Astrocyte (in vitro differentiated cells and primary cell): ENCODE data around the gene ROR2.

Experiments used
- EZH2 ChIP-seq: IDR thresholded peaks from 2 replicates; pipeline ENCODE4 v1.6.1; 2012; ENCODE audit warnings: mild to moderate bottlenecking, low read length, inconsistent platforms; ENCODE audit not compliant: insufficient read depth
- TF ChIP-seq, protein P1 (sequence below): IDR thresholded peaks from 2 replicates; pipeline ENCODE4 v1.5.1; 2011; ENCODE audit warnings: low read depth, mild to moderate bottlenecking, inconsistent platforms, low read length, moderate library complexity; ENCODE audit not compliant: insufficient read depth

DNA sequence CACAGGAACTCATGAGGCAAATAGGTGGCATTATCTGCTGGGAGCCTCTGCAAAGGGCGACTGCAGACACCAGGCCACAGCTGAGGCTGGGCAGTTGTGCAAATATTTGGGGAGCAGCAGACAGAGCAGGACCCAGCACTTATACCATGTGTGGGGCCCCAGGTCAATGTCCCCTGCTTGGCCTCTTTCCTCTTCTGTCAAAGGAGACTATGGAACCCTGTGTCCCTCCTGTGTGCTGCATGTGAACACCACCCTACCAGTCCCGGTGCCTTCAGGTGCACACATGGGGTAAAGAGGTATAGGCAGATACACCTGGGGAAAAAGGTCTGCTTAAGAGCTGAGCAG lies 50.8 kb downstream of the ROR2 start:
- TF ChIP-seq, protein P1, sequence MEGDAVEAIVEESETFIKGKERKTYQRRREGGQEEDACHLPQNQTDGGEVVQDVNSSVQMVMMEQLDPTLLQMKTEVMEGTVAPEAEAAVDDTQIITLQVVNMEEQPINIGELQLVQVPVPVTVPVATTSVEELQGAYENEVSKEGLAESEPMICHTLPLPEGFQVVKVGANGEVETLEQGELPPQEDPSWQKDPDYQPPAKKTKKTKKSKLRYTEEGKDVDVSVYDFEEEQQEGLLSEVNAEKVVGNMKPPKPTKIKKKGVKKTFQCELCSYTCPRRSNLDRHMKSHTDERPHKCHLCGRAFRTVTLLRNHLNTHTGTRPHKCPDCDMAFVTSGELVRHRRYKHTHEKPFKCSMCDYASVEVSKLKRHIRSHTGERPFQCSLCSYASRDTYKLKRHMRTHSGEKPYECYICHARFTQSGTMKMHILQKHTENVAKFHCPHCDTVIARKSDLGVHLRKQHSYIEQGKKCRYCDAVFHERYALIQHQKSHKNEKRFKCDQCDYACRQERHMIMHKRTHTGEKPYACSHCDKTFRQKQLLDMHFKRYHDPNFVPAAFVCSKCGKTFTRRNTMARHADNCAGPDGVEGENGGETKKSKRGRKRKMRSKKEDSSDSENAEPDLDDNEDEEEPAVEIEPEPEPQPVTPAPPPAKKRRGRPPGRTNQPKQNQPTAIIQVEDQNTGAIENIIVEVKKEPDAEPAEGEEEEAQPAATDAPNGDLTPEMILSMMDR = no peak
- no peak for TF ChIP-seq EZH2
